T-helper 1 cell (primary cell): Measurements from ENCODE around the gene ADGRG6.

Experiments
- DNase-seq, 5 donors: peaks; one replicate each; pipeline ENCODE4 v3.0.0-alpha.2; 2012 to 2020

ADGRG6 gene

DNA sequence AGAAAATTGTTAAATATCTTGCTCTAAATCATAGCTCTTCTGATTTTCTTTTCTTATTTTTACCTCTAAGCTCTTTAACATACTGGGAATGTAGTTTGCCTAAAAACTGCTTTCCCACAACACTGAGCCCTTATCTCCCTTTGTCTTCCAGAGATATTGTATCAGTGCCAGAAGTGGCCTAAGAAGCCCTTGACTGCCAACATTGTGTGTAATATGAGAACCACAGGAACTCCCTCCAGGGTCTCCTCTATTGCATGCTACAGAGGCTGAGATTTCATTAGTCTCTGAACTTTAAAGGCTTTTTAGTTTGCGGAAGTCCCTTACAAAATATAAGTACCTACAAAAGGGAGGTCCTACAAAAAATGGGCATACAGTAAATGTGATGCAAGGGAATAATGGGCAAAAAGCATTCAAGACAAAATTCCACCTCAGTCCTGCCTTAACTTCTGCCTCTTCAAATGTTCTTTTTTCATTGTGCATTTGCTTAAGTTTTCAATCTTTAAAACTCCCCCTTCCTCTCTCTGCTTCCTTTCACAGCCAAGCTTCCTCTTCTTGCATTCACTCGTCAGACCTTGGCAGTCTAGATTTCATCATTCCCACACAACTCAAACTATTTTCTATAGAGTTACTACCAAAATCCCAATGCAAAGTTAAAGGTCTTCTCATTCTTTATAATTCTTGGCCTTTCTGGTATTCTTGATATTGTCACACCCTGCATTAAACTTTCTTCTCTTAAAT lies 76.5 kb downstream of the ADGRG6 start:
- no peak for DNase-seq

GRCh38 chr6:142380626-142381025 lies 78.8 kb downstream of the ADGRG6 start:
- DNase-seq = no peak

DNA sequence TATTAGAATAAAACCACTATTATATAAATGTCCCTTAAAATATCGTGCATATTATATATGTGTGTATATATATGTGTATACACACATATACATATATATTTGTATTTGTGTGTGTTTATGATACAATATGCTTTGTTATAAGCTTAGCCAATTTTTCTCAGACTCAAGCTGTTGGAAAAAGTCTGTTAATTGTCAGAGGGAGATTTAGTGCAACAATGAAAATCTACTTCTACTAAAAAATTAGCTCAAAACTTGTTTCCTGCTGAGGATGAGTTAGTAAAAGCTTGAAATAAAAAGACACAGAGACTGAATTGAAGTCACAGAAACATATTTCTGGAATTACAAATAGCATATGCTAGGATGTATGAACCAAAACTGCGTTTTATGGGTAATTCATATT lies 79.4 kb downstream of the ADGRG6 start:
- no peak for DNase-seq

GRCh38 chr6:142381845-142382378 lies 80.1 kb downstream of the ADGRG6 start:
- no peak for DNase-seq

DNA sequence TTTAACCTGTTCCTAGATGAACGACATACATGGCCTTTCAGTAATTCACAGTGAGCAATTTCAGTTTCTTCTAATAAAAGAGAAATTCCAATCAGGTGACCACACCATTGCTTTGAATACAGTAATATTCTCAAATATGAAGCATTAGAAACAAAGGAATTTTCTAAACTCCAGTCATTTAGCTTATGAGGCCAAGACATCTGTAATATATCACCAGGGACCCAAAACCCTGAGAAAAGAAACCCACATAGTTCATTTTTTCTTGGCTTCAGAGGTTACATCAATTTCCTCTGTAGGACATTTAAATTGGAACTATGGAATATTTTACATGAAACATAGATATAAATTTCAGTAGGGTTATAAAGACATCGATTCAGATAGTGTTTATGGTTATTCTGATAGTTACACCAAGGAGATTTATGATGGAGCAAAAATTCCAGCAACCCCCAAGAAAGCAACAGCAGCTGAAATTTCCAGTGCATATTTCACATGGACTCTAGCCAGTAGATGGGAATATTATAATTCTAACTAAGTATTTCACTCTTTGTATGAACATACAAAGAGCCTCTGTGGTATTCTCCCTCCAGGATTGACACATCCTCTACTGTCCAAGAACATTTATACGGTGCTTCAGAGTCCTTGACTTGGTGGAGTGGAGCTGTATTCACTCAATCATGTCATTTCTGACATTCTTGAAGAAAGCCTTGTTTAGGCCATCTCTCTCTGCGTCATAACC lies 82.9 kb downstream of the ADGRG6 start:
- no peak for DNase-seq

DNA sequence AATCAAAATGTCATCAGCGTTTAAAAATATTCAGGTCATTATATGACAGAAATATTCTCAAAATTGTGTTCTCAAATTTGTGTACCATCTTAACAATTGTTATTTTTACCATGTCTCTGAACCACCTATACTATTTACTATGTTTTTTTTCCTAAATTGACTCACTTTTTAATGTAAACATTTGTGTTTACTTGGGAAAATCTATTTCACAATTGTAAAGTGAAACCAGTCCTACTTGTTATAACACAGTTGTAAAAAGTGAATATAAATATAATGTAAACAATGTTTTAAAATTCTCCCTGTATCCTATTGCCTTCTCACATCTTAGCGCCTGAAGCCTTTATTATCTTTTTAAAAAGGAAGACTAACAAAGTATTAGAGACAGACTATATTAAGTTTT lies 83.5 kb downstream of the ADGRG6 start:
- DNase-seq = no peak

DNA sequence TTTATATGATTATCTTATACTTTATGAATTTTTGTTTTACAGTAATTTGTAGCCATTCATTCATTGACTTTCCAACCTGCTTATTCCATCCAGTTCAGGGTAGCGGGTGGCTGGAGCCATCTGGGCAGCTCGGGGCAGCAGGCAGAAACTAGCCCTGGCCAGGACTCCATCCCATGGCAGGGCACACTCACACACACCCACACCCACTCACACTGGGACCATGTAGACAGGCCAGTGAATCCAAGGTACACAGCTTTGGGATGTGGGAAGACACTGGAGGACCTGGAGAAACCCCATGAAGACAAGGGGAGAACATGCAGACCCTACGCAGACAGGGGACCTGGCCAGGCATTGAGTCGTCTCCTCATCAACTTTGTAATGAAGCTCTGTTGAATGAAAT lies 84.8 kb downstream of the ADGRG6 start:
- no peak for DNase-seq

GRCh38 chr6:142387997-142388815 lies 86.4 kb downstream of the ADGRG6 start:
- DNase-seq = no peak

DNA sequence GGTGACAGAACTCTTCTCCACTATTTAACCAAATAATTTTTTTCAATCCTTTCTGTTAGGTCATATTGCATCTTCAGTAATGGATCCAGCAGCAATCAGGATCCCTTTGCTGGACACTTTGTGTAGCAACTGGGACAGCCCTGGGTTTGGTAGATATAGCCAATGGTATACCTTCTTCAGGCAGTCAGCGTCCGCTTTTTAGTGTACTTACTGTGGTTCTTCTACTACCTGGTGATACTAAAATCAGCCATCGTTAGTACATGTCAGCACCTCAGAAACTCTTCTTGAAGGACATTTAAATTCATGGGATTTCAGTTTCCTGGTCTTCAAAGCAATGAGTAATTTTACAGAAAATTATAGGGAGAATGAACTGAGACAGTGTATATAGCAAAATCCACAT lies 93.5 kb downstream of the ADGRG6 start:
- DNase-seq = no peak

DNA sequence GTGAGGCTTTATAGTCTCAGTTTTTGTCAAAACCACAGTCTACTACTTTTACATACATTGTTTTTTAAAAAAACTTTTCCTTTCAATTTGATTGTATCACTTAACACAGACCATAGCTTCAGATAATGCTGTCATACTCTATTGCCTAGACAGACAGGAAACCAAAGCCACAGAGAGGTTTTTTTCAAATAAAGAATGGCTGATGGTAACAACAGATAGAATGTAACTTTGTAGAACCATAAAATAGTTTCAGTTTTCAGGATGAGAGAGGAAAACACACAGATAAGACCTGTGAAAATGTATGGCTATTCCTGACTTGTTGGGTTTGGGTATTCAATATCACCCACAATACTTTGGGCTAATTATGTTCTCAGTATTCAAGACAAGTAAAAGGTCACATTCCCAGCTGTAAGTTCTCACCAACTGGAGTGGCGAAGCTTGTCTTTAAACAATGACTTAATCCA lies 94.0 kb downstream of the ADGRG6 start:
- peak in 1 of 5 donors; percentile 56 for DNase-seq

DNA sequence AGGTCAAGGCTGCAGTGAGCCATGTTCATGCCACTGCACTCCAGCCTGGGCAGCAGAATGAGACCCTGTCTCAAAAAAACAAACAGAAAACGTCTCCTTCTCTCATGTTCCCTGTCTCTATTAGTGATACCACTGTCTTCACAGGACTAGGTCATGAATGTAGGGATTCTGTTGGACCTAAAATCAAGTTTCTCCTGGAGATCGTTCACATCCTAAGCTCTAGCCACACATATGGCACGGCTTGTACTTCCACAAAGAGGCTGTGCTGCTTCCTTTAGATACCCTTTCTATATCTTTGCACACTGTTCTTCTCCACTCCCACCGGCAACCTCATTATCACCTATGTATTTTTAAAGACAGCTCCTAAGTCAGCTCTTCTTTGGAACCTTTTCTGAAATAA lies 96.5 kb downstream of the ADGRG6 start:
- DNase-seq = no peak

DNA sequence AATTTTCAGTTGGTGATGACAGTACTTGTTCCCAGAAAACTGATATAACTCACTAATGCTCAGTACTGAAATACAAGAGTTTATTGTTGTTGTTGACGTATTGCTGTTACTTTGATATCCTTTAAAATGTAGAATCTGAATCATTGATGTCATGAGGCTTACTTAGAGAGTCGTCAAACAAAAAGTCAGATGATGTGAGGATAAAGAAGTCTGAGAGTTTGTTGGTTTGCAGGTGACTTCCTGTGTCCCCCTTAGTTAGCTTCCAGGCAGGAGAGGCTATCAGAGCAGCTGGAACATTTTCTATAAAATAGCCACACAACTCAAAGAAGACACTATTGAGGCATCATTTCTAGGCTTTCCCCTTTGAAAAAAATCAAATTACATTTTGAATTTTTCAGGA lies 97.9 kb downstream of the ADGRG6 start:
- no peak for DNase-seq

DNA sequence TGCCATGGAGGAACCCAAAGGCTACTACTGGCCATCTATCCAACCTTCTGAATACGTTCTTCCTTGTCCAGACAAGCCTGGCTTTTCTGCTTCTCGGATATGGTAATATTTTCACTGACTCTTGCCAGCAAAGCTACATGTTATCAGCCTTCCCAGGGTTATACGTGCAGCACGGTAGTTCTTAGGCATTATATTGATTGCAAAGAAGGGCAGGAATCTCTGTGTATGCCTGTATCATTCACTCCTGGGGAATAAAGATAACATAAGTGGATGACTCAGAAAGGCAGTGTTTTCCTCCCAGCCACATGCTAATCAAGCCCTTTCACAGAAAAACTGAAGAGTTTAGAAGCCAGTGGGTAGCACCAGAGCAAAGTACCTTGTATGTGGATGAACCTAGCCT lies 98.7 kb downstream of the ADGRG6 start:
- no peak for DNase-seq

GRCh38 chr6:142401838-142402237 lies 100.0 kb downstream of the ADGRG6 start:
- no peak for DNase-seq

DNA sequence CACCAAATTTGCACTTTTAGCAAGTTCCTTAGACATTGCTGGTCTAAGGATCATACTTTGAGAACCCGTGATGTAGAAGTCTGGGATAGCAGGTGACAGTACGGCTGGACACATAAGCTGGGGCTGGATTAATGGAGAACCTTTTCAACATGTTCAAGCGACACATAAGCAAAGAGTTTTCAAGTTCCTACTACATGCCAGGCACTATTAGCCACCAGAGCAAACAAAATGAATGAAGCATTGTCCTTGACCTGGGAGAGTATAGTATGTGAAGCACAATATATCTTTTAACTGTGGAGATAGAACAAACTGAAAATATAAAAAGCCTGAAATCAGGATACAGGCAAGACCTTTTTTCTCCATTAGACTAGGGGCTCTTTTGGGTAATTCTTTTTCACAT lies 102.9 kb downstream of the ADGRG6 start:
- DNase-seq = no peak

GRCh38 chr6:142406131-142406530 lies 104.3 kb downstream of the ADGRG6 start:
- no peak for DNase-seq

GRCh38 chr6:142407685-142408273 lies 106.0 kb downstream of the ADGRG6 start:
- DNase-seq = no peak

DNA sequence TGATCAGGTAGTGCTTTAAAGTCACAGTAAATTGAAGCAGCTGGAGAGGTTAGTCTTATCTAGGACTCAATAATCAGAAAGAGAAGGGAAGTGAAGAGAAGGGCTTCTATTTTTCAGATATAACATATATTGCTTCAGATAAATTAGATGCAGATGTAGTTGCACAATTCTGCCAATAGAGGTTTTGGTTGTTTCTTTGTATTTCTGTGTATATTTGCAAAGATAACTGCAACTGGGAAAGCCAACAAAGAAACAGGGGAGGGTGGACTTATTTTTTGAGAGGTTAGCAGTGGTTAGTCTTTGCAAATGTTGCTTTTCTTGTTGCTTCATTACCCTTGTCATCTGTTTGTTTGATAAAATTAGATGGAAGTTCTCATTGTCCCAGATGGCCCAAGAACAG lies 106.6 kb downstream of the ADGRG6 start:
- no peak for DNase-seq

- DNase-seq = no peak
These were observed 108.0 kb downstream of the ADGRG6 start for GRCh38 chr6:142409794-142410193.

- DNase-seq = no peak
These were observed 109.3 kb downstream of the ADGRG6 start for GRCh38 chr6:142411145-142411544.

- DNase-seq = no peak
These were observed 110.4 kb downstream of the ADGRG6 start for GRCh38 chr6:142412241-142412640.

DNA sequence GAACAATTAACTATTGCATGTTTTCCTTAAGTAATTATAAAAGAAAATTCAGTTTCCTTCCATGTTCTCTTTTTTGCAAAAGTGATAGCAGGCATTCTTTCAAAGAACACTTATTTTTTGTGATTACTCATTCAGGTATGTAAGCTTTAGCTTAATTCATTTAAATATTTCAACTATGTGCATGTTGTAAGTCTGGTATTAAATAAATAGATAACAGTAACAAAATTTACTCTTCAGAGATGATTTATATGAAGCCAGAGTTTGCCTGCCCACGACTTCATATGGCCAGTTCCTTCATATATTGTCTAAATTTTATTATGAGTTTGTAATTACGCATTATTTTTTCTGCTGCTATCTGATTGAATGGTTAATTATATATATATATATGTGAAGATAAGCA lies 110.9 kb downstream of the ADGRG6 start:
- DNase-seq = no peak

- no peak for DNase-seq
These were observed 111.3 kb downstream of the ADGRG6 start for GRCh38 chr6:142413111-142413510.
